ENCODE results near the gene ZCCHC18. TPM values are rescaled to one million over a fixed set of nuclear protein-coding genes. Genes with fewer than 3 reads are reported as not detected.
A peak's percentile ranks its signal among the peaks of the same experiment; 100 is the strongest.

The ZCCHC18 gene
- total RNA-seq, 1 donor from 2014 or later: 2.2 TPM

DNA sequence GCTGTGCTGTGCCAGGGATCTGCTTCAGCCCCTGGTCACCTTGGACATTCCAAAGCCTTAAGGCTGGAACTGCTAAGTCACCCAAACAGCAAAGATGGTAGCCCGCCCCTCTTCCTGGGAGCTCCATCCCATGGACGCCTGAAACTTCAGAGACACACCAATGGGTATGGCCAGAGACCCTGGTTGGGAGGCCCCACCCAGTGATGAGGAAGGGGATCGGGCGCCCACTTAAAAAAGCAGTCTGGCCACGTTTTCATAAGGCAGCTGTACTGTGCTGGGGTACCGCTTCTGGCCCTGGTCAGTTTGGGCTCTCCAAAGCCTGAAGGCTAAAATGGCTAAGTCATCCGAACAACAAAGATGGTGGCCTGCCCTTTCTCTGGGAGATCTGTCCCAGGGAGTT, 26.8 kb upstream of the ZCCHC18 start:
- ATAC-seq (ENCODE audit: low read depth) (no peak), DNase-seq (no peak)
- intact Hi-C loops (cut with micrococcal nuclease): no loop called here
- Mint-ChIP-seq H3K9me3 (no peaks in the 10 kb centered on the region), H3K4me1 (no peaks in the 10 kb centered on the region), H3K36me3 (ENCODE audit: low read depth) (no peaks in the 10 kb centered on the region), H3K4me3 (no peak overlapping the region), H3K27ac (no peak overlapping the region), H3K27me3 (no peaks in the 10 kb centered on the region)
- TF ChIP-seq, protein P1, sequence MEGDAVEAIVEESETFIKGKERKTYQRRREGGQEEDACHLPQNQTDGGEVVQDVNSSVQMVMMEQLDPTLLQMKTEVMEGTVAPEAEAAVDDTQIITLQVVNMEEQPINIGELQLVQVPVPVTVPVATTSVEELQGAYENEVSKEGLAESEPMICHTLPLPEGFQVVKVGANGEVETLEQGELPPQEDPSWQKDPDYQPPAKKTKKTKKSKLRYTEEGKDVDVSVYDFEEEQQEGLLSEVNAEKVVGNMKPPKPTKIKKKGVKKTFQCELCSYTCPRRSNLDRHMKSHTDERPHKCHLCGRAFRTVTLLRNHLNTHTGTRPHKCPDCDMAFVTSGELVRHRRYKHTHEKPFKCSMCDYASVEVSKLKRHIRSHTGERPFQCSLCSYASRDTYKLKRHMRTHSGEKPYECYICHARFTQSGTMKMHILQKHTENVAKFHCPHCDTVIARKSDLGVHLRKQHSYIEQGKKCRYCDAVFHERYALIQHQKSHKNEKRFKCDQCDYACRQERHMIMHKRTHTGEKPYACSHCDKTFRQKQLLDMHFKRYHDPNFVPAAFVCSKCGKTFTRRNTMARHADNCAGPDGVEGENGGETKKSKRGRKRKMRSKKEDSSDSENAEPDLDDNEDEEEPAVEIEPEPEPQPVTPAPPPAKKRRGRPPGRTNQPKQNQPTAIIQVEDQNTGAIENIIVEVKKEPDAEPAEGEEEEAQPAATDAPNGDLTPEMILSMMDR (IDR thresholded peaks at IDR 0.05): no peak
- CTCF ChIA-PET: no interaction called here
- POLR2A ChIA-PET: no interaction called here

GRCh38 chrX:104085919-104086318, 26.4 kb upstream of the ZCCHC18 start:
- ATAC-seq (ENCODE audit: low read depth): no peak
- TF ChIP-seq, protein P1 (IDR thresholded peaks at IDR 0.05): no peak
- no peaks in the 10 kb centered on the region for H3K27me3 Mint-ChIP-seq
- POLR2A ChIA-PET: no interaction called here
- H3K9me3 Mint-ChIP-seq: no peaks in the 10 kb centered on the region
- no peaks in the 10 kb centered on the region for H3K36me3 Mint-ChIP-seq (ENCODE audit: low read depth)
- H3K4me3 Mint-ChIP-seq: no peak overlapping the region
- intact Hi-C loops (cut with micrococcal nuclease): no loop called here
- no peak overlapping the region for H3K27ac Mint-ChIP-seq
- CTCF ChIA-PET: no interaction called here
- no peak for DNase-seq
- H3K4me1 Mint-ChIP-seq: no peaks in the 10 kb centered on the region

GRCh38 chrX:104098151-104098808, 14.0 kb upstream of the ZCCHC18 start:
- ATAC-seq (ENCODE audit: low read depth): peak; percentile 68
- POLR2A ChIA-PET: no interaction called here
- intact Hi-C loops (cut with micrococcal nuclease): loop anchor here (1.0 kb wide), 2 partner anchors 15 to 38 kb away; no protein-coding TSS in a partner anchor
- CTCF ChIA-PET: interaction anchor here (2.5 to 2.7 kb wide), 2 partner anchors 14 to 39 kb away, joined by 22 to 26 read pairs; partner anchors contain the start of gene ZCCHC18
- TF ChIP-seq, protein P1 (IDR thresholded peaks at IDR 0.05): no peak
- Mint-ChIP-seq H3K27me3 (peaks cover 2% of the 10 kb centered on the region), H3K36me3 (ENCODE audit: low read depth) (no peaks in the 10 kb centered on the region), H3K9me3 (no peaks in the 10 kb centered on the region), H3K4me1 (peaks cover 4% of the 10 kb centered on the region), H3K4me3 (no peak overlapping the region), H3K27ac (no peak overlapping the region)
- no peak for DNase-seq

DNA sequence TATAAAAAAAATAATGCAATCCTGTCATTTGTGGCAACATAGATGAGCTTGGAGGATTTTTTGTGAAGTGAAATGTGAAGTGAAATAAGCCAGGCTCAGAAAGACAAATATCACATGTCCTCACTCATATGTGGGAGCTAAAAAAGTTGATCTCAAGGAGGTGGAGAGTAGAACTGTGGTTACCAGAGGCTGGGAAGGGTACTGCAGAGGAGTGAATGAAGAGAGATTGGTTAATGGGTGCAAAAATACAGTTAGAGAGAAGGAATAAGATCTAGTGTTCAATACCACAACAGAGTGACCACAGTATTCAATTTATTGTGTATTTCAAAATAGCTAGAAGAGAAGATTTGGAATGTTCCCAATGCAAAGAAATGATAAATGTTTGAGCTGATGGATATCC, 13.4 kb upstream of the ZCCHC18 start:
- CTCF ChIA-PET: interaction anchor here (0.7 to 2.7 kb wide), 3 partner anchors 14 to 40 kb away, joined by 3 to 26 read pairs (median 22); partner anchors contain the start of gene ZCCHC18
- Mint-ChIP-seq H3K36me3 (ENCODE audit: low read depth) (no peaks in the 10 kb centered on the region), H3K4me3 (no peak overlapping the region), H3K4me1 (peaks cover 4% of the 10 kb centered on the region), H3K9me3 (no peaks in the 10 kb centered on the region), H3K27me3 (peaks cover under 1% of the 10 kb centered on the region), H3K27ac (no peak overlapping the region)
- no peak for ATAC-seq (ENCODE audit: low read depth)
- POLR2A ChIA-PET: no interaction called here
- DNase-seq: no peak
- TF ChIP-seq, protein P1 (IDR thresholded peaks at IDR 0.05): no peak
- intact Hi-C loops (cut with micrococcal nuclease): loop anchor here (1.0 kb wide), 2 partner anchors 14 to 37 kb away; no protein-coding TSS in a partner anchor

GRCh38 chrX:104104676-104105075, 7.6 kb upstream of the ZCCHC18 start:
- Mint-ChIP-seq H3K36me3 (ENCODE audit: low read depth) (peaks cover 3% of the 10 kb centered on the region), H3K4me3 (no peak overlapping the region), H3K27me3 (no peaks in the 10 kb centered on the region), H3K9me3 (no peaks in the 10 kb centered on the region), H3K27ac (no peak overlapping the region), H3K4me1 (peaks cover 3% of the 10 kb centered on the region)
- POLR2A ChIA-PET: no interaction called here
- TF ChIP-seq, protein P1 (IDR thresholded peaks at IDR 0.05): no peak
- intact Hi-C loops (cut with micrococcal nuclease): no loop called here
- ATAC-seq (ENCODE audit: low read depth) (no peak), DNase-seq (no peak)
- CTCF ChIA-PET: interaction anchor here (1.1 kb wide), 1 partner anchor 9 kb away, joined by 3 read pairs; no protein-coding TSS in a partner anchor

Data from activated B cell treated with CpG ODN at 0.5 μM for 24 hours (primary cell).